Activated CD4-positive, alpha-beta T cell treated with anti-CD3 and anti-CD28 coated beads, Interleukin-2, amount 10 ng/mL, durations not matched to agents 7 days and 5 days (primary cell): Measurements from ENCODE around the gene PDE6B. TPM values are rescaled to one million over a fixed set of nuclear protein-coding genes. Genes with fewer than 3 reads are reported as not detected.

Source experiments
- CTCF ChIA-PET: fragments of 350-600 bp; sonication (Branson Sonifier 250); formaldehyde crosslinking; loops from one replicate; lab custom pipeline; 2021; ENCODE audit warnings: antibody characterized with exemption; lab: Charles Lee
- POLR2A ChIA-PET: fragments of 350-600 bp; sonication (Branson Sonifier 250); formaldehyde crosslinking; loops from one replicate; lab custom pipeline; 2021; ENCODE audit warnings: antibody characterized with exemption; lab: Charles Lee
- DNase-seq: peaks from one replicate; pipeline ENCODE4 v3.0.0-alpha.2; 2020
- H3K27ac Mint-ChIP-seq: one replicate; pipeline ENCODE4 v1.8.0; 2021; ENCODE audit warnings: mild to moderate bottlenecking, moderate library complexity, mixed read lengths
- H3K27me3 Mint-ChIP-seq: one replicate; pipeline ENCODE4 v1.8.0; 2021; ENCODE audit warnings: mixed read lengths
- H3K36me3 Mint-ChIP-seq: one replicate; pipeline ENCODE4 v1.8.0; 2021; ENCODE audit warnings: low read depth, mixed read lengths
- H3K4me1 Mint-ChIP-seq: one replicate; pipeline ENCODE4 v1.8.0; 2021; ENCODE audit warnings: mixed read lengths
- H3K4me3 Mint-ChIP-seq: one replicate; pipeline ENCODE4 v1.8.0; 2021; ENCODE audit warnings: mild to moderate bottlenecking, moderate library complexity, mixed read lengths
- H3K9me3 Mint-ChIP-seq: one replicate; pipeline ENCODE4 v1.8.0; 2021; ENCODE audit warnings: mixed read lengths
- total RNA-seq, 2 experiments: library from RNA; stranded (reverse); gene quantifications; one replicate each; pipeline ENCODE4 v1.2.3, GENCODE V29; 2021

The PDE6B gene
- total RNA-seq, 2 experiments from 2014 or later: 15.9 to 18.7 TPM

DNA sequence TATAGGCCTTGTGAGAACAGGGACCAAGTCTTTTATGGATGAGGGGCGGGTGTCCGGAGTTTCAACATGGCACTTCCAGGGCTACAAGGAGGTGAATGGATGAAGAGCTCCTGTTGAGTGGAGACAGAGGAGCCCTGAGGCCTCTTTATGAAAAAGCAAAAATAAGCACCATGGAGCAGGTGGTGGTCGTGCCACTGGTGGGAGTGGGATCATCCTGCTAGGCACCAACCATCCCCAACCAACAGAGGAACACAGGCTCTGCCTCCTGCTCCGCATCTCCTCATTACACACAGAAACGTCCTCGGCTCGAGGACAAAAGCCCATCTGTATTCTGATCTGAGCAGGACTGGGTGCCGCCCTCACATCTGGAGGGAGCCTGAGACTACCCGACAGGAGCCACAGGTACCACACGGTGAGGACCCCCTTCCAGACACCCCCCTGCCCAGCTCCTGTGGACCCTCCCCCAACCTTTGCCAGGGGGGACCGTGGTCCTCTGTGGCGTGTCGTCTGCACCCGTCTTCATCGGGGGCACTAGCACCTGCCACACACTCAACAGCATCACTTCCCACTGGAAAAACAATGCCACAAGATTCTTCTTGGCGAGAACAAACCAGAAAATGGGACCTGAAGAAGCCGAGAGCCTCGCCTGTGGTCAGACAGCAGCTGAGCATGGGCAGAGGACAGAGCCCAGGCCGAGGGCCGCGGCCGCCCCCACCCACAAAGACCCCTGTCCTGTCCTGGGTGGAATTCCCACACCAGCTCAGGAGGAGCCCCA lies 3.9 kb upstream of the PDE6B start:
- H3K4me1 Mint-ChIP-seq: no peaks in the 10 kb centered on the region
- H3K27ac Mint-ChIP-seq: no peak overlapping the region
- ChIA-PET POLR2A (no interaction called here), CTCF (no interaction called here)
- no peaks in the 10 kb centered on the region for H3K27me3 Mint-ChIP-seq
- H3K4me3 Mint-ChIP-seq: no peak overlapping the region
- H3K9me3 Mint-ChIP-seq: peaks cover 5% of the 10 kb centered on the region
- no peaks in the 10 kb centered on the region for H3K36me3 Mint-ChIP-seq
- DNase-seq: no peak

DNA sequence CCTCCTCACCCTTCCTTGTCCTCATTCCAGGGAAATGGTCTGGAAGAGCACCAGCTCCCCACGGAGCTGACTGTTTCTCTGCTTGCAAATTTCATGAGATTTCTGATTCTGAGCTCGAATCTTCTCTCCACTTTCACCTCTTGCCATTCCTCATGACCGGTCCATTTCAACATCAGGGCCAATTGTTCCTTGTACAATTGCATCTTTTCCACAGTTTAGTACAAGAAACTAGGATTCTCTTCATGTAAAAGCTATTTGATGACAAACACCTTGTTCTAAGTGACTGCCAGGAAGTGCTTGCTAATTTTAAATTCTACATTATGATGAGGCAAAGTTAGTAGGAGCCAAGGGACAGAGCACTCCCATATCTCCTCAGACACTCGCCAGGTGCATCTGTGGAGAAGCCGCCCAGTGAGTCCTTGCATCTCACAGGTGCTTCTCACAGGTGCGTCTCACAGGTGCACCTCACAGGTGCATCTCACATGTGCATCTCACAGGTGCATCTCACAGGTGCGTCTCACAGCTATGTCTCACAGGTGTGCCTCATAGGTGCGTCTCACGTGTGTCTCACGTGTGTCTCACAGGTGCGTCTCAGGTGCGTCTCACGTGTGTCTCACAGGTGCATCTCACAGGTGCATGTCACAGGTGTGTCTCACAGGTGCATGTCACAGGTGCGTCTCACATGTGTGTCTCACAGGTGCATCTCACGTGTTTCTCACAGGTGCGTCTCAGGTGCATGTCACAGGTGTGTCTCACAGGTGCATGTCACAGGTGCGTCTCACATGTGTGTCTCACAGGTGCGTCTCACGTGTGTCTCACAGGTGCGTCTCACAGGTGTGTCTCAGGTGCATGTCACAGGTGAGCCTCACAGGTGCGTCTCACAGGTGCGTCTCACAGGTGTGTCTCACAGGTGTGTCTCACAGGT lies 3.0 kb upstream of the PDE6B start:
- CTCF ChIA-PET: no interaction called here
- Mint-ChIP-seq H3K9me3 (peaks cover 5% of the 10 kb centered on the region), H3K27ac (no peak overlapping the region), H3K27me3 (no peaks in the 10 kb centered on the region), H3K4me3 (no peak overlapping the region), H3K4me1 (no peaks in the 10 kb centered on the region), H3K36me3 (no peaks in the 10 kb centered on the region)
- POLR2A ChIA-PET: no interaction called here
- DNase-seq: no peak

DNA sequence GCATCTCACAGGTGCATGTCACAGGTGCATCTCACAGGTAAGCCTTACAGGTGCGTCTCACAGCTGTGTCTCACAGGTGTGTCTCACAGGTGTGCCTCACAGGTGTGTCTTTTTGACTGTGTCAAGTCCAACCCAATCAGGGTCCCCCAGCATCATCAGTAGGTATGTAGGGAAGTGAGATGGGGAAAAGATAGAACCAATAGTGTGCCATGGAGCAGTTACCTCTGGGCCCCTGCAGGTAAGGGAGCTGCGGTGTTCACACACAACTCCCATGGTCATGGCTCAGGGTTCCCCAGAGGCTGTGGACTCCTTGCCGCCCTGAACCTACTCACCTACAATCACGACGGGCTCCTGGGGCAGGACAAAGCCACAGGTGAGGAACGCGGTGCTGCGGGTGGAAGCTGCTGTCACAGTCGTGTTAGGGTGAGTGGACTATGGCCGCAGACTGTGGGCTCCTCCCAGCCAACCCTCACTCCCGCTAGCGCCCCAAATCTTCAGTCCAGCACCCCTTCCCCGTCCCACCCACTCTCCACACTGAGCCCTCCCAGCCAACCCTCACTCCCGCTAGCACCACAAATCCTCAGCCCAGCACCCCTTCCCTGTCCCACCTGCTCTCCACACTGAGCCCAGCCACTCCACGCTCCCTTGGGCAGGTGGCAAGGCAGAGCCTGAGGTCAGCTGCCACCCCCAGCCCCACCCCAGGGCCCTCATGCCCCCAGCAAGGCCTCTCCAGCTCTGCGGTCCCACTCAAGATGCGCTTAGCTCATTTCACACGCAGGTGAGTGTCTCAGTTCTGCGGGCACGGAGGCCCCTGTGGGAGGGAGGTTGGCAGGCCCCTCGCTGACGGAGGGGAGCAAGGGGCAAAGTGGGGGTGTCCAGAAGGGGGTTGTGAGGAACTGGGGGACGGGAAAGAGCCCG lies 2.1 kb upstream of the PDE6B start:
- peaks cover 5% of the 10 kb centered on the region for H3K9me3 Mint-ChIP-seq
- ChIA-PET CTCF (no interaction called here), POLR2A (no interaction called here)
- H3K4me3 Mint-ChIP-seq: no peak overlapping the region
- DNase-seq: no peak
- no peaks in the 10 kb centered on the region for H3K4me1 Mint-ChIP-seq
- H3K27ac Mint-ChIP-seq: no peak overlapping the region
- no peaks in the 10 kb centered on the region for H3K27me3 Mint-ChIP-seq
- no peaks in the 10 kb centered on the region for H3K36me3 Mint-ChIP-seq

DNA sequence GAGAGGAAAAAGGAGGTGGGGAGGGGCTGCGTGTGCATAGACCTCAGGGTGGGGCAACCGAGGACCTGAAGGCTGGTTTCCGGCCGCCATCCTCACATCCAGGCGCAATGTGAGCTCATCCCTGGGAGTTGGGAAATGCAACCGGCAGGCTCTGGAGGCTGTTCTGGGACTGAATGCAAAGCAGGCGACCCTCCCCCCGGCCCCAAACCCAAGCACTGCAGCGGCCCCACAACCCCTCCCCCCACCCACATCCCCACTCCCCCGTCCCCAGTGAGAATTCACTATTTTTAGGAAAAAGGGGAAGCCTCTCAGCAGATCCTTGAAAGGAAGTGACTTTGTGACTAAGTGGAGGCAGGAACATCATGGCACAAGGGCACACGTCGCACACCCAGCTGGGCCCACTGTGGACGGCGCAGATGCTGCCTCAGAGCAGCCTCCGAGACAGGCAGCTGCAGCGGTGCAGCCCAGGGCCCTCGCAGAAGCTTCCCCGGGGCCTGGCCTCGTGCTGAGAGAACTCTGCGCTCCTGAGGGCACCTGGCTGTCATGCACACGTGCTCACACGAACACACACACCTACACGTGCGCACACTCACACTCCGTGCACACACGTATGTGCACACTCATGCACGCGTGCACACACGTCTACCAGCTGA lies 1.3 kb upstream of the PDE6B start:
- CTCF ChIA-PET: interaction anchor here (1.4 kb wide), 1 partner anchor 25 kb away, joined by 5 read pairs; no protein-coding TSS in a partner anchor
- no peak for DNase-seq

DNA sequence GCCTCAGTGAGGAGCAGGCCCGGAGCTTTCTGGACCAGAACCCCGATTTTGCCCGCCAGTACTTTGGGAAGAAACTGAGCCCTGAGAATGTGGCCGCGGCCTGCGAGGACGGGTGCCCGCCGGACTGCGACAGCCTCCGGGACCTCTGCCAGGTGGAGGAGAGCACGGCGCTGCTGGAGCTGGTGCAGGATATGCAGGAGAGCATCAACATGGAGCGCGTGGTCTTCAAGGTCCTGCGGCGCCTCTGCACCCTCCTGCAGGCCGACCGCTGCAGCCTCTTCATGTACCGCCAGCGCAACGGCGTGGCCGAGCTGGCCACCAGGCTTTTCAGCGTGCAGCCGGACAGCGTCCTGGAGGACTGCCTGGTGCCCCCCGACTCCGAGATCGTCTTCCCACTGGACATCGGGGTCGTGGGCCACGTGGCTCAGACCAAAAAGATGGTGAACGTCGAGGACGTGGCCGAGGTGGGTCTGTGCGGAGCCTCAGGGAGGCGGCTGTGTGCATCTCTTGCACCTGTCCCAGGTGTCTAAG lies 323 bp downstream of the PDE6B start:
- no peak for DNase-seq
- no peaks in the 10 kb centered on the region for H3K4me1 Mint-ChIP-seq
- CTCF ChIA-PET: interaction anchor here (1.4 kb wide), 1 partner anchor 23 kb away, joined by 5 read pairs; no protein-coding TSS in a partner anchor
- POLR2A ChIA-PET: no interaction called here
- H3K9me3 Mint-ChIP-seq: peaks cover 5% of the 10 kb centered on the region
- no peaks in the 10 kb centered on the region for H3K27me3 Mint-ChIP-seq
- no peaks in the 10 kb centered on the region for H3K36me3 Mint-ChIP-seq
- H3K27ac Mint-ChIP-seq: no peak overlapping the region
- H3K4me3 Mint-ChIP-seq: no peak overlapping the region

More for the DNA sequence above, 1.3 kb upstream of the PDE6B start:
- H3K4me3 Mint-ChIP-seq: no peak overlapping the region
- H3K36me3 Mint-ChIP-seq: no peaks in the 10 kb centered on the region
- peaks cover 5% of the 10 kb centered on the region for H3K9me3 Mint-ChIP-seq
- no peak overlapping the region for H3K27ac Mint-ChIP-seq
- H3K4me1 Mint-ChIP-seq: no peaks in the 10 kb centered on the region
- no peaks in the 10 kb centered on the region for H3K27me3 Mint-ChIP-seq
- POLR2A ChIA-PET: no interaction called here

DNA sequence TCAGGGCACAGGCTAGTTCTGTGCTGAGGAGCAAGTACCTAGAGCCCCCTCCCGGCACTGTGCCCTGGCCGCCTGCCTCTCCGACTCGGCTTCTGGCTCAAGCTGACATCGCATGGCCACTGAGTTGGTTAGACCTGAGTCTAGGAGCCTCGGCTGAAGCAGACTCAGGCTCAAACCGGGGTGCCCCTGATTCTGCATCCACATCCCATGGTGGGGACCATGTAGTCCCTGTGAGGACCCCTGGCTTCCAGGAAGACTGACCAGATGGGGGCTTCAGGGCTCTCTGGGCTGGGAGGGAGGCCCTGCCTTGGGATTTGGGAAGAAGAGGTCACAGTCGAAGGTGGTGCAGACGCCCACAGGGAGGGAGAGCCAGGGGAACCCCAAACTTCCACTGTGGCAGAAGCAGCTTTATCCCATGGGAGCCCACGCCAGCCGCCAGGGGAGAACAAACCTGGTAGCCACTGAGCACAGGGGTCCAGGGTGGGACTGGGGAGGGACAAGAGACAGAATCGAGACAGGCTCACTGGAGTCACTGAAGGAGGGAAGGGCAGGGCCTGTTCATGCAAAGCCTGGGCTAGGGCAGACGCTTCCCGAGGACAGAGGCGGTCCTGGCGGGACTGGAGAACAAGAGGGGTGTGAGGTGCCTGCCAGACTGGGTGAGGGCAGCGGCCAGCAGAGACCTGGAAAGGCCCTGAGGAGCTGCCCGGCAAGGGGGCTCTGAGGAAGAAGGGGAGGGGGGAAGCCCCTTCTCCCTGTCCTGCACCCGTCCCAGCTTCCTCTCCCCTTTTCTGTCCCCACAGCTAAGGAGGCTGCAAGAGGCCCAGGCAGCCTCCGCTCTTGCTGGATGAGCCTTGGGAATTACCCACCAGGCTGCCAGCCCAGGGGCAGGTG lies 1.1 kb downstream of the PDE6B start:
- H3K9me3 Mint-ChIP-seq: peaks cover 10% of the 10 kb centered on the region
- DNase-seq: no peak
- H3K27ac Mint-ChIP-seq: no peak overlapping the region
- no peak overlapping the region for H3K4me3 Mint-ChIP-seq
- no peaks in the 10 kb centered on the region for H3K36me3 Mint-ChIP-seq
- H3K4me1 Mint-ChIP-seq: no peaks in the 10 kb centered on the region
- POLR2A ChIA-PET: no interaction called here
- H3K27me3 Mint-ChIP-seq: no peaks in the 10 kb centered on the region
- CTCF ChIA-PET: no interaction called here

DNA sequence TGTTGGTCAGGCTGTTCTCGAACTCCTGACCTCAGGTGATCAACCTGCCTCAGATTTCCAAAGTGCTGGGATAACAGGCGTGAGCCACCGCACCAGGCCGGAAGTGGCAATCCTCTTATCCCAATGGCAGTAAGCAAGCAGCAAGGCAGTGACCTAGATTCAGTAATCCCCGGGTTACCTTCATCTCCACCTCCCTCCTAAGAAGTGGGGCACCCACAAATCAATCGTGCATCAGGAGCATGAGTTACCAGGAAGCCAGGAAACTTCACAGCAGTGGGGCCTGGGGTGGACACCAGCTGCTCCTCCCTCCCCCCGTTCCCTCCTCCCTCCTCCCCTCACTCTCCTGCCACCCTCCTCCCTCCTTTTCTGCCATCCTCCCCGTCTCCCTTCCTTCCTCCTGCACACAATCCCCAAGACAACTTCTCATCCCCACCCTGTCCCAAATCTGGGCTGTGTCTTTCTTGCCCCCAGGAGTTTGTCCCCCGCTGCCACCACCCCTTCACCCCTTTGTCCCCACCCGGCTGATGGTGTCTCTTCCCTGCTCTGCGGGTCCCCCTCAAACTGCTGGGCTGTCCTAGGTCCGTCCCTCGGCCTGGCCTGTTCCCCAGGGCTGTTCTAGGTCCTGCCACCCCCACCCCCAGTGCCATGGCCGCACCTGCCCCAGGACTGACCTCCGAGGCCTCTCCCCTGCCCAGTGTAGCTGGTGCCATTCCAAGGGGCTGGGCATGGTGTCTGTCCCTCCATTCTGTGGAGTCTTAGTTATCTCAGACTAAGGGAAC lies 2.2 kb downstream of the PDE6B start:
- no peak for DNase-seq
- Mint-ChIP-seq H3K27ac (no peak overlapping the region), H3K36me3 (no peaks in the 10 kb centered on the region), H3K4me1 (no peaks in the 10 kb centered on the region), H3K9me3 (peaks cover 14% of the 10 kb centered on the region), H3K27me3 (no peaks in the 10 kb centered on the region), H3K4me3 (no peak overlapping the region)
- ChIA-PET CTCF (no interaction called here), POLR2A (no interaction called here)

DNA sequence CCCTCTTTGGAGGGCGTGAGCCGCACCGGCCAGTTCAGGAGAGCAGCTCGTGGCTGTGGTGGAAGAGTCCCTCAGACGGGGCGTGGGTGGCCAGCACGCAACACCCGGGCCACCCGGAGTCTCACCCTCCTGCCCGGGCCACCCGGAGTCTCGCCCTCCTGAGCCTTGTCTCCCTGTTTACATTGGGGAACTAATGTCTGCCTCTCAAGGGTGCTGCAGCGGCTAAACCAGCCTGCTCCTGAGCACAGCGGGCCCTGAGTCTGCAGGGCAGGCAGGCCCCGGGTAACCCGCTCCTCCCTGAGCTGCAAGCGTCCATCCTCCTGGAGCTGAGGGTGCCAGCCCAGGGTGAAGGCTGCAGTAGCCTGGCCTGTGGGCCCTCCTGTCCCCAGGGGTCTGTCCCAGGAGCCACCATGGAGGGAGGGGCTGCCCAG lies 3.0 kb downstream of the PDE6B start:
- Mint-ChIP-seq H3K27ac (no peak overlapping the region), H3K4me3 (no peak overlapping the region), H3K4me1 (no peaks in the 10 kb centered on the region), H3K36me3 (no peaks in the 10 kb centered on the region), H3K9me3 (peaks cover 14% of the 10 kb centered on the region), H3K27me3 (no peaks in the 10 kb centered on the region)
- POLR2A ChIA-PET: no interaction called here
- DNase-seq: no peak
- CTCF ChIA-PET: no interaction called here

DNA sequence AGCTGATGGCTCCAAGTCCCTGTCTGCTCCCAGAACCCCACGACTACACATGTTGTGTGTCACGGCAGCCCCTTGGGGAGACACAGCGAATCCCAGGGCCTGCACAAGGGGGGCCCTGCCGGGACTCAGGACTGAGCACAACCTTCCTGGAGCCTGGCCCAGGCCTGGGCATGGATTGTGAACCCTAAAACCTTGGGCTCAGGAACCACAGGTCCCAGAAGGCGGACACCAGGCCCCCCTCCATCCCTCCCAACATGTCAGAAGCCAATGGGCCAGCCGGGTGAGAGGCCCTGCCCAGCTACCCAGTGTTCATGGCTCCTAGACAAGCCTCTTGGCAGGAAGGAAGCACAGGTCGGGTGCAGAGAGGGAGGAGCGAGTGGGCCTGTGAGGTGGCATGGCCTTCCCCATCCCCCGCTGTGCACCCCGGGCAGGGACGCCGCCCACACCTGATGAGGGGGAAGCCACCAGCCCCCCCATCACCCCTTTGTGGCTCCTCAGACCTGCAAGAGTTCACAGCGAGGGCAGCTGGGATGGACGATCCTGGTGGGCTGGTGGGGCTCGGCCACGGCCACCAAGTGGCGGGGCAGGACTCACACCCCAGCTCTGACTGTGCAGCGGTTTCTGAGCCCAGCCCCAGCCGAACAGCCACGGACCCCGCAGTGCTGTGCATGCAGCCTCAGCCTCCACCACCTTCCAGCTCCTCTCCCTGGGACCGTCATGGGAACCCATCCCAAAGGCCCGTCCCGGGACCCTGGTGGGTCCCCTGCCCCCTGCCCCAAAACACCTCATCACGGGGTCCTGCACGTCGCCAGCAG lies 3.7 kb downstream of the PDE6B start:
- Mint-ChIP-seq H3K9me3 (peaks cover 14% of the 10 kb centered on the region), H3K36me3 (no peaks in the 10 kb centered on the region), H3K27ac (peak overlapping the region; percentile 36), H3K27me3 (no peaks in the 10 kb centered on the region), H3K4me3 (no peak overlapping the region), H3K4me1 (no peaks in the 10 kb centered on the region)
- CTCF ChIA-PET: no interaction called here
- no peak for DNase-seq
- POLR2A ChIA-PET: no interaction called here

DNA sequence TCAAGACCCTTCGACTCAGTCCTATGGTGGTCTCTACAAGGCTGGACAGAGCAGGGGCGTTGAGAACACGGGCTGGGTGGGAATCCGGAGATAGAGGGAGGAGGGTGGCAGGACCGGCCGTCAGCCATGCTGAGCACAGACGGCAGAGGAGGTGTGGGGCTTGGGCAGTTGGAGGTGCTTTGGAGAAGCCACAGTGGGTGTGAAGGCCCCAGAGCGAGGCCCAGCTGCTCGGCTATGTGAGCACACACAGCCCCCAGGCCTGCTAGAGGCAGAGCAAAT lies 4.2 kb downstream of the PDE6B start:
- H3K27ac Mint-ChIP-seq: peak overlapping the region; percentile 36

More for the DNA sequence above, 4.2 kb downstream of the PDE6B start:
- H3K9me3 Mint-ChIP-seq: peaks cover 14% of the 10 kb centered on the region
- no peaks in the 10 kb centered on the region for H3K27me3 Mint-ChIP-seq
- H3K36me3 Mint-ChIP-seq: no peaks in the 10 kb centered on the region
- no peak overlapping the region for H3K4me3 Mint-ChIP-seq
- ChIA-PET CTCF (no interaction called here), POLR2A (no interaction called here)
- no peaks in the 10 kb centered on the region for H3K4me1 Mint-ChIP-seq
- no peak for DNase-seq
